ENCODE measurements around the gene GLRX. TPM values are rescaled to one million over a fixed set of nuclear protein-coding genes. Genes with fewer than 3 reads are reported as not detected.
A peak's percentile ranks its signal among the peaks of the same experiment; 100 is the strongest.

Gene GLRX
- total and polyA plus RNA-seq, 2 of the 13 experiments (the other 11 are each of a cell fraction or from before 2014, with no cell fraction given) = 63.8 to 499 TPM

GRCh38 chr5:95800553-95800952 is 22.0 kb downstream of the GLRX start:
- H3K36me3 ChIP-seq (replicated peaks in 1 of 2; ENCODE audit: control insufficient read depth in 1 of 2, insufficient read depth in 2 of 2, low read length in 2 of 2) = no peaks in the 10 kb centered on the region
- DNase-seq (ENCODE audit: low spot score) (no peak), FAIRE-seq (no peak), ATAC-seq (no peak)
- no peak overlapping the region for H2AFZ ChIP-seq (ENCODE audit: low read length)
- TF ChIP-seq, protein P1, sequence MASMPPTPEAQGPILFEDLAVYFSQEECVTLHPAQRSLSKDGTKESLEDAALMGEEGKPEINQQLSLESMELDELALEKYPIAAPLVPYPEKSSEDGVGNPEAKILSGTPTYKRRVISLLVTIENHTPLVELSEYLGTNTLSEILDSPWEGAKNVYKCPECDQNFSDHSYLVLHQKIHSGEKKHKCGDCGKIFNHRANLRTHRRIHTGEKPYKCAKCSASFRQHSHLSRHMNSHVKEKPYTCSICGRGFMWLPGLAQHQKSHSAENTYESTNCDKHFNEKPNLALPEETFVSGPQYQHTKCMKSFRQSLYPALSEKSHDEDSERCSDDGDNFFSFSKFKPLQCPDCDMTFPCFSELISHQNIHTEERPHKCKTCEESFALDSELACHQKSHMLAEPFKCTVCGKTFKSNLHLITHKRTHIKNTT (CRISPR knock-in tag; IDR thresholded peaks at IDR 0.05) = no peak
- no peak for TF ChIP-seq RORA (CRISPR knock-in tag; IDR thresholded peaks at IDR 0.05)
- no peak for TF ChIP-seq CEBPZ (IDR thresholded peaks at IDR 0.05; ENCODE audit: low read length)
- 0 out of 2 replicates have a peak, but pooled peaks have one; percentile 32 for TF ChIP-seq HNF4A (CRISPR knock-in tag; IDR thresholded peaks at IDR 0.05)
- TF ChIP-seq ZFX (CRISPR knock-in tag; IDR thresholded peaks at IDR 0.05; ENCODE audit: low read depth) = no peak
- TF ChIP-seq ZNF30 (CRISPR knock-in tag; IDR thresholded peaks at IDR 0.05) = no peak
- H3K4me1 ChIP-seq (ENCODE audit: insufficient read depth, low read length) = peaks cover 81% of the 10 kb centered on the region
- H3K27me3 ChIP-seq (ENCODE audit: control insufficient read depth in 1 of 2, insufficient read depth in 2 of 2, low read length in 2 of 2) = no peaks in the 10 kb centered on the region
- in situ Hi-C loops (cut with HindIII; ENCODE audit: extremely low pct_ligation_motif_present, low pct_unique_long_range_greater_than_20kb) = no loop called here
- no peak overlapping the region for H3K9ac ChIP-seq (ENCODE audit: insufficient read depth, low read depth, low read length)
- CTCF ChIA-PET (ENCODE audit: low intra/inter-chr PET ratio, low total read pairs) = no interaction called here
- H3K4me2 ChIP-seq (ENCODE audit: low read depth, low read length) = no peak overlapping the region
- H3K9me3 ChIP-seq (ENCODE audit: low read length) = no peaks in the 10 kb centered on the region
- no peaks in the 10 kb centered on the region for H4K20me1 ChIP-seq (ENCODE audit: insufficient read depth, low read length)
- no peak overlapping the region for H3K27ac ChIP-seq (ENCODE audit: extremely low read length, insufficient read depth, low read length)
- POLR2A ChIA-PET = interaction anchor here (1.3 to 2.1 kb wide), 2 partner anchors 22 to 43 kb away, joined by 3 to 12 read pairs; partner anchors contain the start of gene GLRX
- no peak overlapping the region for H3K4me3 ChIP-seq (replicated peaks in 1 of 3; ENCODE audit: insufficient read depth in 1 of 3, low read depth in 2 of 3, low read length in 3 of 3)
- WGBS (ENCODE audit: low lambda C conversion rate) = 90% methylated on average over 3 of the region's 3 CpGs
- no TSS peak for BruUV-seq (replicated peaks)
- H3K79me2 ChIP-seq (ENCODE audit: insufficient read depth, low read length) = no peaks in the 10 kb centered on the region
- intact Hi-C loops (cut with micrococcal nuclease; ENCODE audit: unreplicated experiment) = loop anchor here (5.0 kb wide), 1 partner anchor 42 kb away; no protein-coding TSS in a partner anchor

Data from HepG2 (cell line).